Umbilical cord (tissue), 2 donors: ENCODE measurements around the gene SLCO3A1. TPM values are rescaled to one million over a fixed set of nuclear protein-coding genes. Genes with fewer than 3 reads are reported as not detected.
A peak's percentile ranks its signal among the peaks of the same experiment; 100 is the strongest.

Source experiments
- DNase-seq: peaks from one replicate; pipeline ENCODE4 v3.0.0-alpha.2; 2015; ENCODE audit warnings: low spot score
- total RNA-seq: library from RNA; depleted of rRNA; stranded (reverse); fragments of >200 nt; gene quantifications from one replicate; pipeline ENCODE4 v1.2.3, GENCODE V29; 2014; ENCODE audit warnings: low replicate concordance; ENCODE audit not compliant: insufficient read depth

The SLCO3A1 gene
- total RNA-seq, 1 donor from 2014 or later, result 10.1 TPM

DNA sequence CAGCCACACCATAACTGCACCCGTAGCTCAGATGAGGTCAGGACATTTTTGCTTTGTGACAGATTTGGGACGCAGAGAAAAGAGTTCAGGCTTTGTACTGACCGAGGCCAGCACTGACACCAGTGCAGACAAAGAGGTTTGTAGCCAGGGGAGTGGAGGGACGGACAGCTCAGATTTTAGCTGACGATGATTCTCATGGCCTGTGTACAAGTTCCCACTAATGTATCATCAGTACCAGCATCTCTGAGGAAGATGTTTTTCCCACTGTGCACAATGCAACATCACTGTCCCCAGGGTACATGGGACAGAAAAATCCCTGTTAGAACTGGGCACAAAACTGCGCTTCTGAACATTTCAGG, 112.7 kb downstream of the SLCO3A1 start:
- no peak for DNase-seq

- DNase-seq, result no peak
Measured at GRCh38 chr15:91967935-91968606, 114.6 kb downstream of the SLCO3A1 start.

DNA sequence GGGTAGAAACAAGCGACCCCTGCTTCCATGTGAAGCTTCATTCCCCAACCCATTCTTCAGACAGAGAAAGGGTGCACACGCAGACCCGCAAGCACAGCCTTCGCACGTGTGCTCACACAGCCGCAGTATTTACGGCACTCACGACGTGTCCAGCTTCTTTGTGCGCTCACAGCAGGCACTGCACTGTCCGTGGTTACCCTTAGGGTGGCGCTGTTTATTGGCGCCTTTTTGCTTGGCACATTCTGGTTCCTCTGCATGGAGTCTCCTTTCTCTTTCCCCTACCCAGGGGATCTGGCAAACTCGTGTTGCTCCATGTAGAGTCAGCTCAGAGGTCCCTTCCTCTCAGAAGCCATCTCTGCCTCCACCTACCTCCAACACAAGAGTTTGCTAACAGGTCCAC, 115.1 kb downstream of the SLCO3A1 start:
- no peak for DNase-seq

- DNase-seq, result peak; percentile 40
Measured at GRCh38 chr15:91970142-91970541, 116.6 kb downstream of the SLCO3A1 start.

DNA sequence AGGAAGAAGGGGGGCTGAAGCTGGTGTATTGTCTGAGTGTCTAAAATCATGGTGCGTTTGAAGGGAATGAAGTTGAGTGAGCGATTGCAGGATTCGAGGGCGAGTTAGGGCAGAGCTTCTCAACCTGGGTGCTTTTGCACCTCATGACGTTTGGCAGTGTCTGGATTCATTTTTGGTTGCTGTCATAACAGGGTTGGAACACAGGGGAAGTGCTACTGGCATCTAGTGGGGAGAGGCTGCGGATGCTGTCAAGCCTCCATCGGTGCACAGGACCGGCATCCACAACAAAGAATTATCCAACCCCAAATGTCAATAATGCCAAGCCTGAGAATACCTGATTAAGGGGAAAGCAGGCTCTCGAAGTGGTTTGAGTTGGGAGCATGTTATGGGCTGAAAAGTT, 120.0 kb downstream of the SLCO3A1 start:
- DNase-seq, result peak; percentile 47

DNA sequence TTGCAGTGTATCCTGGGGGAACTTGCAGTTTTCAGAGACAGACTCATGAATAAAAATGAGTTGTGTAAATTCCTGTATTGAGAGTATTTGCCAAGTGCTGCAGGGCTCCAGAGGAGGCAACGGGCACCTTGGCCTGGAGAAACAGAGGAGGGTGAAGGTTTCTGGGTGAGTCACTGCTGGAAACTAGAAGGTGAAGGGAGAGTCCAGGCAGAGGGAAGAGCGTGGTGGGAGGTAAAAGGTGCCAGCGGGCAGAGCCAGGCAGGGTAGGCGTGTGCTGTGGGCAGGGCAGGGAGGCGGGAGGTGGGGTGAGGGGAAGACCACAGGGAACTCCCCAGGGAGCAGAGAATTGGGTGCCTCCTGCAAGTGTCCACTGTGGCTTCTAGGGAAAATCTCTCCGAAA, 120.8 kb downstream of the SLCO3A1 start:
- no peak for DNase-seq

GRCh38 chr15:91975241-91975978, 121.9 kb downstream of the SLCO3A1 start:
- DNase-seq, result no peak

GRCh38 chr15:91976966-91977365, 123.5 kb downstream of the SLCO3A1 start:
- DNase-seq, result no peak

GRCh38 chr15:91980502-91981267, 127.2 kb downstream of the SLCO3A1 start:
- DNase-seq, result no peak

DNA sequence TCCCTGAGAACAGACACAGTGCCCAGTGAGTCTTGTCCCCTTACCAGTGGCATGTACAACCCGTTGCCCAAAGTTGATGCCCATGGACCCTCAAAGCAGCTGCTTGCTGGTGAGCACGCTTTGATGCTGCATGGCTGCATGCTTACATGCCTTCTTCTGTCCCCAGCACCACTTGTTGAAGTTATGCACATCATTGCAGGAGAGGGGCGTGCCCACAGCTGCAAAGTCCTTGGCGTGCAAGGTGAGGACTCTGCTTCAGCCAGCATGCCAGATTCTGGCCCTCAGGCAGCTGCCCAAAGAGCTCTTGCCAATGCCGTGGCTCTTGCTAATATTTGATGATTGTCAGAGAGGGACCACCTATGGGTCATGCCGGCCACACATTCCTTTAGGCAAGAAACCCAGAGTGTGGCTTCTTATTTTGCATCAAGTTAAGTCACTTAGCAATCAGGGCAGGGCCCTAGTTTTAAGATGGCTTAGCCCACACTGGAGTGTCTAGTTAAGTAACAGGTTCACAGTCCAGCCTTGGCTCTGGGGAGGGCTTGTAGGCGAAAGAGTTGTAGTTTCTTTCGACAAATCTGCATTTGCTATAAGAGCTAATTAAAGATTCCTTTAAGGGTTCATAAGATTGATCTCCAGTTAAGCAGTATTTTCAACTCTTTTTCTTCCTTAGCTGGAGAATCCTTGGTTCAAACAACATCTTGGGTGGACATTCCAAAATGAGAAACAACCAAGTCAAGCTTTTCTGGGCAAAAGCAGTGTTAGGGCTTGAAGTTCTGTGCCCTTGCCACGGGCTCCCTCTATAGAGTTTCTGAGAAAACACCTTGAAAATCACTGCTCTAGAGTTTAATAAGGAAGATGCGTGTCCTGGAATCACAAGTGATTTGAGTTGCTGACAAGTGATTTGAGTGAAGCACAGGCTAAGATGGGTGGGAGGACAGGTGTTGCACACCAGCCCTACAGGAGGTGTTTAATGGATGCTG, 128.6 kb downstream of the SLCO3A1 start:
- no peak for DNase-seq

- peak; percentile 20 for DNase-seq
Measured at GRCh38 chr15:91983729-91984340, 130.3 kb downstream of the SLCO3A1 start.

DNA sequence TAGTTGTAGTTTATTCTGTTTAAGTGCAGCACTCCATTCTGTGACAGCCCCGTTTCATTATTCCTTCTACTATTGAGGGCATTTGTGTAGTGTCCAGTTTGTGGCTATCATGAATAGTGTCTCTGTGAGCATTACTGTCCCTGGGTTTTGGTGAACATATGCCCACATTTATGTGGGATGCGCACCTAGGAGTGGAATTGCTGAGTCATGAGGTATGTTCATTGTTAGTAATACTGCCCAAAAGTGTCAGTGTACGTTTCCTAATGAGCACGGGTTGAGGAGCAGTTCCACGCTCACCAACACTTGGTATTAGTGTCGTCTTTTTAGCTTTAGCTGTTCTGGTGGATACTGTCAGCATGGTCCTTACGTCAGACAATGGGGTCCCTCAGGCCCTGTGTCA, 131.8 kb downstream of the SLCO3A1 start:
- no peak for DNase-seq

DNA sequence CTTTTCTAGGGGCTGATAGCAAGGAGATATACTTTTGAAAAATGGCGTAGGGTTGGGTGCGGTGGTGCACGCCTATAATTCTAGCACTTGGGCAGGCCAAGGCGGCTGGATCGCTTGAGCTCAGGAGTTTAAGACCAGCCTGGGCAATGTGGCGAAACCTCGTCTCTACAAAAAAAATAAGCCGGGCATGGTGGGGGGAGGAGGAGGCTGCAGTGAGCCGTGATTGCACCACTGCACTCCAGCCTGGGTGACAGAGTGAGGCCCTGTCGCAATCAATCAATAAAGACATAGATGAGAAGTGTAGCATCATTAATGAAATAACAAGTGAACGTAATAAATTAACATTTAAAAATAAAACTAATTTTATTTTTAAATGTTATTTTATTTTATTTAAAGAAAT, 134.6 kb downstream of the SLCO3A1 start:
- no peak for DNase-seq

- DNase-seq, result no peak
Measured at GRCh38 chr15:91988655-91989054, 135.1 kb downstream of the SLCO3A1 start.

DNA sequence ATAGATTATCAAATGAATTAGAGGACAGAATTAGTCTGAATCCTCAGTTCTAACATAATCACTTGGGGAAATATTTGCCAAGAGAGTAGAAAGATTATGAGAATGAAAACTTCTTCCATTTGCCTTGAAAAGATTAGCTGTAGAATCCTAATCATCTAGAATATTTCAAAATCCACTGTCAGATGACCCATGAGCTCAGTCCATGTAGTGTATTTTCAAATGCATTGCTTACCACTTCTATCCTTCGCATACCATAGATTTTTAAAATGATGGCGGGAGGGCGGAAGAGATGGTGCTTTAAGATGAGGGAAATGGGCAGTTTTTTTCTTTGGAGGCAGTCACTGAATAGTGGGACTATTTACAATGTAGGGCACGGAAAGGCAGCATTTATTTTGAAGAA, 136.3 kb downstream of the SLCO3A1 start:
- peak; percentile 23 for DNase-seq

- DNase-seq, result no peak
Measured at GRCh38 chr15:91992945-91993344, 139.4 kb downstream of the SLCO3A1 start.

DNA sequence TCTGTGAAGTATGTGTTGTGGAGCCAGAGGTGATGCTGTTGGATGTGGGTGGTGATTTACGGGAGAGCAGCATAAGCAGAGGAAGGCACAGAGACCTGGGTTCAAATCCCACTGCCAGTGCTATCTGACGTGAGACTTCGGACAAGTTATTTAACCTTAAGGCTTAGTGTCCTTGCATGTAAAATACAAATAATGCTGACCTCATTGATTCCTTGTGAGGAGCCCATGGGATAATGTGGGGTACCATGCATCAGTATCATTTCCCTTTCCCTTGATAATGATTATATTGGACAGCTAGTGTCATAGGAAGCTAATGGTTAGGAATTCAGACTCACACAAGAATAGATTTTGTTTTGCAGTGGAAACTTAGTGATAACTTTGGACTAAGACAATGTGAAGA, 141.6 kb downstream of the SLCO3A1 start:
- no peak for DNase-seq

DNA sequence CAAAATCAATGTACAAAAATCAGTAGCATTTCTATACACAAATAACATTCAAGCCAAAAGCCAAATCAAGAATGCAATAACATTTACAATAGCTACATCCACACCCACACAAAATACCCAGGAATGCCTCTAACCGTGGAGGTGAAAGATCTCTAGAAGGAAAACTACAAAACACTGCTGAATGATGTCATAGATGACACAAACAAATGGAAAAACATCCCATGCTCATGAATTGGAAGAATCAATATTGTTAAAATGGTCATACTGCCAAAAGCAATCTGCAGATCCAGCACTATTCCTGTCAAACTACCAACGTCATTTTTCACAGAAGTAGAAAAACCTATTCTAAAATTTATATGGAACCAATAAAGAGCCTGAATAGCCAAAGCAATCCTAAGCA, 143.7 kb downstream of the SLCO3A1 start:
- DNase-seq, result no peak

DNA sequence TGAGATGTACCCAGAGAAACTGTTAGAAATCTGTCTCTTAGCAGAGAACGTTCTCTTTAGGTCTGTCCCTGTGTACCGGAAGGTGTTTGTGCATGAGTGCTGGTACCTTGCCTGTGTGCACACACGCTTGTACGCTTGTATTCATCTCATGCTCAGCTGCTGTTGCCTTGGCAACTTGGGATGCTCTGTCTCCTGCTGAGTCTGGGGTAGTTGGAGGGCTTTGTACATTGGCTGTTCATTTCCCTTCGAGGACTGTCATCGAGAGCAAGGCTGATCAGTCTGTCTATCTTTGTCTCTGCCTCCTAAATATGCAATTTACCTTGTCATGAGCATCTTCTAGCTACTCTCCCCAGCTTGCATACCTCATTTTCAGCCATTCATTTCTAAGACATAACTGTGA, 147.2 kb downstream of the SLCO3A1 start:
- DNase-seq, result no peak

- no peak for DNase-seq
Measured at GRCh38 chr15:92001307-92001706, 147.8 kb downstream of the SLCO3A1 start.

GRCh38 chr15:92002666-92003065, 149.2 kb downstream of the SLCO3A1 start:
- DNase-seq, result no peak
